ENCODE data around the gene GLCE. TPM values are rescaled to one million over a fixed set of nuclear protein-coding genes. Genes with fewer than 3 reads are reported as not detected.

Gene GLCE
- total and polyA plus RNA-seq, 10 donors, result 2.8 to 13.3 (median 8.9) TPM

DNA sequence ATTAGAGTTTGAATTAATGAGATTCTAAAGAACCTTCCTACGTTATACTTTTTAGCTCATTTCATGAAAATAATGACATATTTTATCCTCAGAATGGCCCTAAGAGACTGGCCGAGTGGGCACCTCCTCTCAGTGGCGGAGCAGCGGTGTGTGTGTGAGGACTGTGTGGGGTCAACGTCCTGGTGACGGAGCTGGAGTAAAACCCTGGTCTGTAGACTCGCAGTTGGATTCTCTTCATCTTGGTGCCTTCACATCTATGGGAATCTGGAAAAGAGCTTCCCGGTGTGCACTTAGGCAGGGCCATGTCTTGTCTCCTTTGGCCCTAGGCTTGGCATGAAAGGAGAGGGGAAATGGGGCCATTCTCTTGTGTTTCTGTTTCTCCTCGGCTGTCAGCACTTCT, 116.9 kb downstream of the GLCE start:
- Histone ChIP-seq H3K9me3 (no peaks in the 10 kb centered on the region), H3K27ac (no peak overlapping the region), H3K4me1 (no peaks in the 10 kb centered on the region), H3K36me3 (no peaks in the 10 kb centered on the region), H3K4me3 (no peak overlapping the region), H3K27me3 (replicated peaks in 1 of 7) (peaks cover 0 to 14% (median 0%) of the 10 kb centered on the region in 7 donors)
- TF ChIP-seq POLR2A (IDR thresholded peaks at IDR 0.05) (no peak), POLR2AphosphoS5 (IDR thresholded peaks at IDR 0.05) (no peak), CTCF (IDR thresholded peaks at IDR 0.05 in 8 of 11, conservative IDR thresholded peaks at IDR 0.05 in 3 of 11) (no peak)
- WGBS, 5 donors, result 82 to 85% (median 84%) methylated on average over 9 of the region's 9 CpGs
- DNase-seq, result no peak
- intact Hi-C loops (cut with DNase I; ENCODE audit: low total_unique reads), result no loop called here

GRCh38 chr15:69279636-69280035, 119.2 kb downstream of the GLCE start:
- DNase-seq, result no peak
- WGBS, 5 donors, result 83 to 96% (median 95%) methylated on average over 7 of the region's 7 CpGs
- TF ChIP-seq POLR2A (IDR thresholded peaks at IDR 0.05), result no peak
- TF ChIP-seq POLR2AphosphoS5 (IDR thresholded peaks at IDR 0.05), result no peak
- no peak for TF ChIP-seq CTCF (IDR thresholded peaks at IDR 0.05 in 8 of 11, conservative IDR thresholded peaks at IDR 0.05 in 3 of 11)
- H3K4me3 ChIP-seq, result no peak overlapping the region
- no peak overlapping the region for H3K27ac ChIP-seq
- no peaks in the 10 kb centered on the region for H3K4me1 ChIP-seq
- no peaks in the 10 kb centered on the region for H3K36me3 ChIP-seq
- intact Hi-C loops (cut with DNase I; ENCODE audit: low total_unique reads), result no loop called here
- no peaks in the 10 kb centered on the region for H3K9me3 ChIP-seq
- peaks cover 0 to 10% (median 0%) of the 10 kb centered on the region in 7 donors for H3K27me3 ChIP-seq (replicated peaks in 1 of 7)

DNA sequence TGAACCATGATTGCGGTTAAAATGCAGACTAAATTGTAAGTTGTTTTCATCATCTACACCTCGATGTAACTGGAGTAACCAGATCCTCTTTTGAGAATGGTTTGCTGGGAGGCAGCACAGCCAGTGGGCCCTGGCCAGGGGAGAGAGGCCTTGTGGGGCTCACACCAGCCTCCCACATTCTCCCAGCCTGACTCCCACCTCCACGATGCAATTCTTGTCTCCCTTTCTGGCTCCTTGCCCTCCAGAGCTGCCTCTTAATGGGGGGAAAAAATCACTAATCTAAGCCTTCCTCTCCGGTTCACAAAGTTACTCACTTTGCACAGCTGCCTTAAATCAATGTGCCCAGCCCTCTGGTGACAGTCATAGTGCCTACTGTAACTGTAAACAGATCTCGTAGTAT, 120.3 kb downstream of the GLCE start:
- Histone ChIP-seq H3K9me3 (no peaks in the 10 kb centered on the region), H3K36me3 (no peaks in the 10 kb centered on the region), H3K27me3 (replicated peaks in 1 of 7) (peaks cover 0 to 10% (median 0%) of the 10 kb centered on the region in 7 donors), H3K27ac (no peak overlapping the region), H3K4me3 (no peak overlapping the region), H3K4me1 (no peaks in the 10 kb centered on the region)
- intact Hi-C loops (cut with DNase I; ENCODE audit: low total_unique reads), result no loop called here
- no peak for DNase-seq
- 62 to 83% (median 70%) methylated on average over 5 of the region's 5 CpGs for WGBS, 5 donors
- TF ChIP-seq CTCF (IDR thresholded peaks at IDR 0.05 in 8 of 11, conservative IDR thresholded peaks at IDR 0.05 in 3 of 11), result no peak
- TF ChIP-seq POLR2AphosphoS5 (IDR thresholded peaks at IDR 0.05), result no peak
- TF ChIP-seq POLR2A (IDR thresholded peaks at IDR 0.05), result no peak

GRCh38 chr15:69282104-69282743, 121.8 kb downstream of the GLCE start:
- Histone ChIP-seq H3K27ac (no peak overlapping the region), H3K4me1 (no peaks in the 10 kb centered on the region), H3K36me3 (no peaks in the 10 kb centered on the region), H3K4me3 (no peak overlapping the region), H3K9me3 (no peaks in the 10 kb centered on the region), H3K27me3 (replicated peaks in 1 of 7) (peaks cover 0 to 10% (median 0%) of the 10 kb centered on the region in 7 donors)
- WGBS, 5 donors, result 82 to 97% (median 94%) methylated on average over 5 to 9 of the region's 9 CpGs
- DNase-seq, result no peak
- TF ChIP-seq POLR2A (IDR thresholded peaks at IDR 0.05) (no peak), POLR2AphosphoS5 (IDR thresholded peaks at IDR 0.05) (no peak), CTCF (IDR thresholded peaks at IDR 0.05 in 8 of 11, conservative IDR thresholded peaks at IDR 0.05 in 3 of 11) (no peak)
- intact Hi-C loops (cut with DNase I; ENCODE audit: low total_unique reads), result no loop called here
